HG03159 (cell line): ENCODE data around the gene NCOR1.

ENCODE experiments used
- ATAC-seq: cut with Tn5 transposase; IDR thresholded peaks from one replicate; pipeline ENCODE4 v1.9.1; 2021; ENCODE audit warnings: mild to moderate bottlenecking, moderate library complexity; ENCODE audit not compliant: unreplicated experiment

The NCOR1 gene

GRCh38 chr17:15981646-15982580 is 233.4 kb downstream of the NCOR1 start:
- ATAC-seq: no peak

- ATAC-seq: peak; percentile 85
Observed at GRCh38 chr17:15981208-15981607, 234.1 kb downstream of the NCOR1 start.
